Vagina (tissue), 2 donors: Measurements from ENCODE around the gene SIPA1L3.

Experiments
- CTCF ChIP-seq, 3 experiments: fragments of 450-650 bp in 2 of 3; fragments of 200-600 bp in 1 of 3; sonication (generic) in 1 of 3; IDR thresholded peaks; one replicate each; pipeline ENCODE4 v1.5.1; 2017 to 2019; ENCODE audit warnings: antibody characterized with exemption in 3 of 3, mild to moderate bottlenecking in 2 of 3, moderate library complexity in 2 of 3
- POLR2AphosphoS5 ChIP-seq, 2 donors: sonication (generic); formaldehyde crosslinking; IDR thresholded peaks; one replicate each; pipeline ENCODE4 v1.9.0; 2017; ENCODE audit warnings: antibody characterized with exemption in 2 of 2, mild to moderate bottlenecking in 2 of 2, low read depth in 1 of 2; ENCODE audit not compliant: insufficient read depth in 1 of 2

DNA sequence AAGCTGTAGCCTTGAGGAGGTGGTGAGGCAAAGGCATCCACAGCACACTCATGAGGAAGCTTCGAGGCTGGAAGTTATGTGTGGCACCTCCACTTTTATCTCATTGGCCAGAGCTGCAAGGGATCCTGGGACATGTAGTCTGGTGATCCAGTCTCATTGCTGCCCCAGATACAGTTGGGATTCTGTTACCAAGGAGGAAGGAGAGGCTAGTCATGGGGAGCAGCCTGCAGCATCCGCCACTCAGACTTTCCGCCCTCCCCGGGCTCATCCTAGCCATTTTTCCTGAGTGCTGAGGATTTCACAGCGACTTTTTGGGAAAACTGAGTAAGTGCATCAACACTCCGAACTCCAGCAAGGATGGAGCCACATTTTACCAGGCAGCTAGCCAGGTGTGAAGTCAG is 242.7 kb downstream of the SIPA1L3 start:
- TF ChIP-seq CTCF (IDR thresholded peaks at IDR 0.05) (no peak), POLR2AphosphoS5 (IDR thresholded peaks at IDR 0.05; ENCODE audit: insufficient read depth in 1 of 2, low read depth in 1 of 2) (no peak)
